BJ (cell line): Measurements from ENCODE around the gene C3AR1. TPM values are rescaled to one million over a fixed set of nuclear protein-coding genes. Genes with fewer than 3 reads are reported as not detected.

Experiments used
- CTCF ChIA-PET: fragments of 350-600 bp; formaldehyde crosslinking; extraction: SDS; loops from one replicate; lab custom pipeline; 2021; ENCODE audit warnings: antibody characterized with exemption, inconsistent platforms; lab: Yijun Ruan, JAX
- POLR2A ChIA-PET: fragments of 300-600 bp; sonication (Branson Sonifier 250); formaldehyde crosslinking; extraction: SDS; loops from one replicate; lab custom pipeline; 2021; ENCODE audit warnings: antibody characterized with exemption; lab: Charles Lee
- DNase-seq: peaks from one replicate; pipeline ENCODE4 v3.0.0-alpha.2; 2011; ENCODE audit warnings: low read depth
- H3K27me3 ChIP-seq: 2 replicates; pipeline ENCODE4 v1.6.0; 2011; ENCODE audit warnings: low read length; ENCODE audit not compliant: control insufficient read depth, insufficient read depth
- H3K36me3 ChIP-seq: 2 replicates; pipeline ENCODE4 v1.5.1; 2011; ENCODE audit warnings: low read length; ENCODE audit not compliant: control insufficient read depth, insufficient read depth
- H3K4me3 ChIP-seq: 2 replicates; pipeline ENCODE4 v1.5.1; 2011; ENCODE audit warnings: low read depth, mild to moderate bottlenecking, control low read depth, low read length
- CTCF ChIP-seq: IDR thresholded peaks from 2 replicates; pipeline ENCODE4 v1.5.1; 2011; ENCODE audit warnings: low read depth, mild to moderate bottlenecking, control low read depth, inconsistent platforms, low read length, moderate library complexity; ENCODE audit not compliant: insufficient read depth
- polyA plus RNA-seq: library from polyadenylated mRNA; depleted of rRNA; stranded (reverse); fragments of >200 nt; gene quantifications from 2 replicates; pipeline ENCODE4 v1.2.3, GENCODE V29; 2011; rRNA removed

The C3AR1 gene
- polyA plus RNA-seq, 1 experiment, result 0.11 TPM

GRCh38 chr12:8012651-8013309, 53.4 kb downstream of the C3AR1 start:
- no peak for DNase-seq
- Histone ChIP-seq H3K36me3 (no peaks in the 10 kb centered on the region), H3K27me3 (peaks cover 2% of the 10 kb centered on the region; the same call in 1 of the 2 replicates), H3K4me3 (no peak overlapping the region)
- POLR2A ChIA-PET, result no interaction called here
- CTCF ChIA-PET, result interaction anchor here (0.7 to 1.0 kb wide), 2 partner anchors 22 to 153 kb away, joined by 4 read pairs; no protein-coding TSS in a partner anchor
- no peak for TF ChIP-seq CTCF

GRCh38 chr12:8011331-8011730, 54.8 kb downstream of the C3AR1 start:
- Histone ChIP-seq H3K27me3 (no peaks in the 10 kb centered on the region), H3K36me3 (no peaks in the 10 kb centered on the region), H3K4me3 (no peak overlapping the region)
- TF ChIP-seq CTCF, result no peak
- no peak for DNase-seq
- ChIA-PET POLR2A (no interaction called here), CTCF (interaction anchor here (1.2 kb wide), 1 partner anchor 17 kb away, joined by 6 read pairs; no protein-coding TSS in a partner anchor)

Other genes starting within 250 kb of the C3AR1 start
- gene SLC2A14, start 193.4 kb downstream of the C3AR1 start, polyA plus RNA-seq, result not detected in 2 replicates
- 40.1 and 57.3 TPM in 2 replicates for gene SLC2A3, start 130.2 kb downstream of the C3AR1 start, polyA plus RNA-seq
- 5.3 and 6.5 TPM in 2 replicates for gene FOXJ2, start 33.6 kb downstream of the C3AR1 start, polyA plus RNA-seq
- gene NECAP1, start 15.9 kb upstream of the C3AR1 start, polyA plus RNA-seq, result 30.0 and 34.0 TPM in 2 replicates
- 0.26 and 0.48 TPM in 2 replicates for gene CLEC4A, start 57.3 kb upstream of the C3AR1 start, polyA plus RNA-seq
- gene ZNF705A, start 90.7 kb upstream of the C3AR1 start, polyA plus RNA-seq, result not detected in 2 replicates
- gene FAM90A1, start 161.3 kb upstream of the C3AR1 start, polyA plus RNA-seq, result 0.20 and 0.22 TPM in 2 replicates